CD14-positive monocyte (primary cell): ENCODE measurements around the gene CDK5. TPM values are rescaled to one million over a fixed set of nuclear protein-coding genes. Genes with fewer than 3 reads are reported as not detected.

Source experiments
- DNase-seq, 3 donors: peaks; one replicate each; pipeline ENCODE4 v3.0.0-alpha.2; 2011 to 2022
- H2AFZ ChIP-seq: 2 replicates; pipeline ENCODE4 v1.6.0; 2012; ENCODE audit warnings: mild to moderate bottlenecking, low read depth, low read length, inconsistent platforms; ENCODE audit not compliant: insufficient read depth, poor library complexity, severe bottlenecking
- H3K27ac ChIP-seq, 2 donors: 1 replicate in 1 of 2; 2 replicates in 1 of 2; pipeline ENCODE4 v1.5.1; 2012 to 2013; ENCODE audit warnings: low read length in 2 of 2, control low read depth in 1 of 2, inconsistent platforms in 1 of 2, low read depth in 1 of 2, mild to moderate bottlenecking in 1 of 2
- H3K27me3 ChIP-seq, 2 donors: one replicate each; pipeline versions ENCODE4 v1.6.0 to v1.6.1; 2011 to 2013; ENCODE audit warnings: low read length in 2 of 2; ENCODE audit not compliant: control insufficient read depth in 2 of 2, insufficient read depth in 2 of 2
- H3K36me3 ChIP-seq, 2 donors: replicated peaks in 1 of 2; 1 replicate in 1 of 2; 2 replicates in 1 of 2; pipeline versions ENCODE4 v1.5.1 to v1.6.1; 2012 to 2013; ENCODE audit warnings: low read length in 2 of 2, control low read depth in 1 of 2, inconsistent platforms in 1 of 2, mild to moderate bottlenecking in 1 of 2; ENCODE audit not compliant: insufficient read depth in 2 of 2, control insufficient read depth in 1 of 2
- H3K4me1 ChIP-seq, 2 donors: 1 replicate in 1 of 2; 2 replicates in 1 of 2; pipeline versions ENCODE4 v1.5.1 to v1.6.1; 2012 to 2013; ENCODE audit warnings: low read length in 2 of 2, control low read depth in 1 of 2, inconsistent platforms in 1 of 2, mild to moderate bottlenecking in 1 of 2, moderate library complexity in 1 of 2; ENCODE audit not compliant: insufficient read depth in 2 of 2, control insufficient read depth in 1 of 2
- H3K4me2 ChIP-seq: replicated peaks from 2 replicates; pipeline ENCODE3; 2012; ENCODE audit warnings: low read length, moderate library complexity, mild to moderate bottlenecking; ENCODE audit not compliant: poor library complexity, severe bottlenecking; ENCODE audit errors: extremely low read depth
- H3K4me3 ChIP-seq, 3 experiments: fragments of 200-600 bp in 1 of 3; sonication (generic) in 1 of 3; replicated peaks in 1 of 3; 1 replicate in 2 of 3; 2 replicates in 1 of 3; pipeline ENCODE4 v1.5.1; 2011 to 2013; ENCODE audit warnings: low read length in 3 of 3, mild to moderate bottlenecking in 3 of 3, control low read depth in 2 of 3, low read depth in 2 of 3, inconsistent platforms in 1 of 3, moderate library complexity in 1 of 3
- H3K79me2 ChIP-seq: 2 replicates; pipeline ENCODE4 v1.6.0; 2012; ENCODE audit warnings: mild to moderate bottlenecking, control low read depth, inconsistent platforms, low read length, moderate library complexity; ENCODE audit not compliant: insufficient read depth
- H3K9ac ChIP-seq: 2 replicates; pipeline ENCODE4 v1.6.0; 2017; ENCODE audit warnings: low read length, mild to moderate bottlenecking; ENCODE audit not compliant: insufficient read depth, poor library complexity, severe bottlenecking
- H3K9me3 ChIP-seq, 2 donors: replicated peaks in 1 of 2; 1 replicate in 1 of 2; 2 replicates in 1 of 2; pipeline versions ENCODE4 v1.5.1 to v1.6.1; 2012 to 2013; ENCODE audit warnings: low read length in 2 of 2, control low read depth in 1 of 2; ENCODE audit not compliant: control insufficient read depth in 1 of 2, insufficient read depth in 1 of 2
- H4K20me1 ChIP-seq: 2 replicates; pipeline ENCODE4 v1.6.0; 2012; ENCODE audit warnings: mild to moderate bottlenecking, low read length, control low read depth, moderate library complexity; ENCODE audit not compliant: insufficient read depth
- H3K27ac Mint-ChIP-seq, 7 donors: one replicate each; pipeline ENCODE4 v1.8.0; 2020; ENCODE audit warnings: mild to moderate bottlenecking in 7 of 7, mixed read lengths in 7 of 7, moderate library complexity in 6 of 7, inconsistent platforms in 2 of 7
- H3K27me3 Mint-ChIP-seq, 3 donors: one replicate each; pipeline ENCODE4 v1.8.0; 2021 to 2022; ENCODE audit warnings: low read depth in 3 of 3, mild to moderate bottlenecking in 3 of 3, mixed read lengths in 3 of 3, moderate library complexity in 3 of 3, inconsistent platforms in 1 of 3
- H3K36me3 Mint-ChIP-seq, 2 donors: one replicate each; pipeline ENCODE4 v1.8.0; 2020; ENCODE audit warnings: mixed read lengths in 2 of 2, inconsistent platforms in 1 of 2, mild to moderate bottlenecking in 1 of 2
- H3K4me1 Mint-ChIP-seq: one replicate; pipeline ENCODE4 v1.8.0; 2020; ENCODE audit warnings: mild to moderate bottlenecking, mixed read lengths
- H3K4me3 Mint-ChIP-seq, 2 donors: one replicate each; pipeline ENCODE4 v1.8.0; 2020; ENCODE audit warnings: mild to moderate bottlenecking in 2 of 2, mixed read lengths in 2 of 2, moderate library complexity in 1 of 2
- H3K9me3 Mint-ChIP-seq, 7 donors: one replicate each; pipeline ENCODE4 v1.8.0; 2020 to 2022; ENCODE audit warnings: mixed read lengths in 7 of 7, mild to moderate bottlenecking in 6 of 7, moderate library complexity in 6 of 7, inconsistent platforms in 2 of 7
- CTCF ChIP-seq: fragments of 200-600 bp; IDR thresholded peaks from one replicate; pipeline ENCODE4 v1.8.0; 2022; ENCODE audit warnings: antibody characterized with exemption, mild to moderate bottlenecking
- WGBS: methylation state at CpG from one replicate; pipeline ENCODE4 v1.1.5; 2013; ENCODE audit warnings: missing lambda C conversion rate; ENCODE audit not compliant: insufficient coverage; 5-methylcytosine and 5-hydroxymethylcytosine counted together
- intact Hi-C, 2 donors: fragments of 100-400 bp; cut with micrococcal nuclease; formaldehyde crosslinking; loops; one replicate each; pipeline versions ENCODE4 v1.15.0 to v1.15.1; 2023
- polyA plus RNA-seq, 3 donors: library from polyadenylated mRNA; depleted of rRNA in 1 of 3; unstranded in 2 of 3; stranded (reverse) in 1 of 3; fragments of 300-500 nt in 2 of 3; fragments of >200 nt in 1 of 3; fragmentation: Illumina TruSeq in 2 of 3; gene quantifications; 1 replicate in 2 of 3; 2 replicates in 1 of 3; pipeline ENCODE4 v1.2.3, GENCODE V29; 2012 to 2021

The CDK5 gene
- polyA plus RNA-seq, 3 donors: 14.9 to 31.2 (median 24.9) TPM

GRCh38 chr7:151091431-151091830, 33.7 kb upstream of the CDK5 start:
- TF ChIP-seq CTCF: peak; percentile 75
- Mint-ChIP-seq H3K36me3 (peaks cover 23% of the 10 kb centered on the region in 2 donors), H3K27me3 (no peaks in the 10 kb centered on the region), H3K4me1 (peaks cover 45% of the 10 kb centered on the region), H3K9me3 (peaks cover 0 to 3% (median 0%) of the 10 kb centered on the region in 7 donors), H3K27ac (peak overlapping the region in 2 of 7 donors; percentile 25 to 59), H3K4me3 (no peak overlapping the region)
- no peak overlapping the region for H3K4me2 ChIP-seq
- no peak overlapping the region for H2AFZ ChIP-seq
- no peak overlapping the region for H3K9ac ChIP-seq
- peaks cover 37 to 49% of the 10 kb centered on the region in 2 donors for H3K4me1 ChIP-seq
- H3K79me2 ChIP-seq: peaks cover 74% of the 10 kb centered on the region
- no peak overlapping the region for H3K4me3 ChIP-seq
- DNase-seq: peak; percentile 53 to 73 (median 64)
- WGBS: 61% methylated on average over 6 of the region's 6 CpGs
- H3K27me3 ChIP-seq: no peaks in the 10 kb centered on the region
- H3K36me3 ChIP-seq: peaks cover 2 to 17% of the 10 kb centered on the region in 2 donors
- intact Hi-C loops: loop anchor here (1.0 to 10.0 kb wide), 2 partner anchors 20 to 57 kb away; no protein-coding TSS in a partner anchor
- no peak overlapping the region for H3K27ac ChIP-seq
- H3K9me3 ChIP-seq: no peaks in the 10 kb centered on the region
- peaks cover 94% of the 10 kb centered on the region for H4K20me1 ChIP-seq

- Histone ChIP-seq H3K4me1 (peaks cover 37 to 50% of the 10 kb centered on the region in 2 donors), H3K27ac (no peak overlapping the region), H3K9me3 (no peaks in the 10 kb centered on the region), H3K4me3 (no peak overlapping the region), H3K4me2 (no peak overlapping the region), H3K27me3 (no peaks in the 10 kb centered on the region), H3K79me2 (peaks cover 71% of the 10 kb centered on the region), H4K20me1 (peaks cover 90% of the 10 kb centered on the region), H3K36me3 (peaks cover 2 to 17% of the 10 kb centered on the region in 2 donors), H3K9ac (no peak overlapping the region), H2AFZ (no peak overlapping the region)
- Mint-ChIP-seq H3K27ac (peak overlapping the region in 3 of 7 donors; percentile 10 to 59 (median 25)), H3K4me1 (peaks cover 45% of the 10 kb centered on the region), H3K4me3 (no peak overlapping the region), H3K9me3 (peaks cover 0 to 3% (median 0%) of the 10 kb centered on the region in 7 donors), H3K36me3 (peaks cover 22% of the 10 kb centered on the region in 2 donors), H3K27me3 (no peaks in the 10 kb centered on the region)
- 95% methylated on average over 5 of the region's 7 CpGs for WGBS
- no peak for DNase-seq
- TF ChIP-seq CTCF: no peak
- intact Hi-C loops: loop anchor here (1.0 to 10.0 kb wide), 2 partner anchors 20 to 56 kb away; no protein-coding TSS in a partner anchor
Measured at GRCh38 chr7:151091003-151091402, 33.3 kb upstream of the CDK5 start.
